Stimulated activated CD4-positive, alpha-beta T cell treated with anti-CD3 and anti-CD28 coated beads, Interleukin-4, amount 100 ng/mL, for 1 hour (primary cell): ENCODE results near the gene TXLNG.
"Not testable (repeated sequence)": the region's sequence is repeated elsewhere in the genome, so short reads cannot be mapped to it uniquely, and the experiment has no call there.

ENCODE experiments used
- DNase-seq: peaks from one replicate; pipeline ENCODE4 v3.0.0-alpha.2; 2020

Gene TXLNG

GRCh38 chrX:16786139-16786790 is at the start of gene TXLNG:
Gene TXLNG, plus strand, starts transcription at chrX:16786466. Its CDS starts 22 bp downstream, at chrX:16786488.
- DNase-seq = peak; percentile 87

GRCh38 chrX:16737024-16737423 is 49.2 kb upstream of the TXLNG start:
- no peak for DNase-seq

GRCh38 chrX:16739574-16739973 is 46.7 kb upstream of the TXLNG start:
- no peak for DNase-seq

GRCh38 chrX:16743604-16744325 is 42.5 kb upstream of the TXLNG start:
- DNase-seq = no peak

- no peak for DNase-seq
Measured at GRCh38 chrX:16745102-16745501, 41.2 kb upstream of the TXLNG start.

- no peak for DNase-seq
Measured at GRCh38 chrX:16745659-16746058, 40.6 kb upstream of the TXLNG start.

- DNase-seq = no peak
Measured at GRCh38 chrX:16748425-16748824, 37.8 kb upstream of the TXLNG start.

- no peak for DNase-seq
Measured at GRCh38 chrX:16750136-16750535, 36.1 kb upstream of the TXLNG start.

GRCh38 chrX:16754019-16754418 is 32.2 kb upstream of the TXLNG start:
- DNase-seq = no peak

- no peak for DNase-seq
Measured at GRCh38 chrX:16756724-16757123, 29.5 kb upstream of the TXLNG start.

- DNase-seq = not testable (repeated sequence)
Measured at GRCh38 chrX:16761500-16761899, 24.8 kb upstream of the TXLNG start.

- no peak for DNase-seq
Measured at GRCh38 chrX:16762579-16762978, 23.7 kb upstream of the TXLNG start.

- no peak for DNase-seq
Measured at GRCh38 chrX:16765594-16765993, 20.7 kb upstream of the TXLNG start.

GRCh38 chrX:16770970-16771482 is 15.2 kb upstream of the TXLNG start:
- no peak for DNase-seq

- no peak for DNase-seq
Measured at GRCh38 chrX:16771483-16772398, 14.5 kb upstream of the TXLNG start.

- DNase-seq = no peak
Measured at GRCh38 chrX:16772460-16772859, 13.8 kb upstream of the TXLNG start.

- DNase-seq = no peak
Measured at GRCh38 chrX:16774746-16775145, 11.5 kb upstream of the TXLNG start.

GRCh38 chrX:16778545-16778944 is 7.7 kb upstream of the TXLNG start:
- no peak for DNase-seq

- no peak for DNase-seq
Measured at GRCh38 chrX:16778993-16779392, 7.3 kb upstream of the TXLNG start.

GRCh38 chrX:16779815-16780214 is 6.5 kb upstream of the TXLNG start:
- DNase-seq = not testable (repeated sequence)

- no peak for DNase-seq
Measured at GRCh38 chrX:16783452-16783851, 2.8 kb upstream of the TXLNG start.

- not testable (repeated sequence) for DNase-seq
Measured at GRCh38 chrX:16784440-16784839, 1.8 kb upstream of the TXLNG start.
